GM19238 (cell line): ENCODE measurements around the gene TMEM9.

ENCODE experiments used
- DNase-seq: peaks from one replicate; pipeline ENCODE4 v3.0.0; 2011; ENCODE audit warnings: low spot score; ENCODE audit not compliant: insufficient read length

Gene TMEM9

GRCh38 chr1:201109651-201110050 is 44.6 kb downstream of the TMEM9 start:
- no peak for DNase-seq

GRCh38 chr1:201108614-201109013 is 45.7 kb downstream of the TMEM9 start:
- DNase-seq, result no peak

GRCh38 chr1:201105688-201106087 is 48.6 kb downstream of the TMEM9 start:
- no peak for DNase-seq

- DNase-seq, result no peak
Observed at GRCh38 chr1:201104141-201104540, 50.1 kb downstream of the TMEM9 start.

- no peak for DNase-seq
Observed at GRCh38 chr1:201103666-201104065, 50.6 kb downstream of the TMEM9 start.

GRCh38 chr1:201100169-201100930 is 53.9 kb downstream of the TMEM9 start:
- DNase-seq, result no peak

GRCh38 chr1:201098992-201099677 is 55.1 kb downstream of the TMEM9 start:
- DNase-seq, result no peak

GRCh38 chr1:201096977-201097856 is 57.1 kb downstream of the TMEM9 start:
- DNase-seq, result no peak

GRCh38 chr1:201096041-201096461 is 58.2 kb downstream of the TMEM9 start:
- DNase-seq, result no peak

GRCh38 chr1:201095581-201095980 is 58.7 kb downstream of the TMEM9 start:
- DNase-seq, result no peak

- no peak for DNase-seq
Observed at GRCh38 chr1:201094832-201095231, 59.4 kb downstream of the TMEM9 start.

GRCh38 chr1:201093962-201094361 is 60.3 kb downstream of the TMEM9 start:
- no peak for DNase-seq

- DNase-seq, result no peak
Observed at GRCh38 chr1:201093561-201093960, 60.7 kb downstream of the TMEM9 start.

GRCh38 chr1:201092738-201093137 is 61.5 kb downstream of the TMEM9 start:
- DNase-seq, result no peak

- DNase-seq, result no peak
Observed at GRCh38 chr1:201091256-201091655, 63.0 kb downstream of the TMEM9 start.

- DNase-seq, result no peak
Observed at GRCh38 chr1:201090541-201090940, 63.7 kb downstream of the TMEM9 start.

GRCh38 chr1:201089596-201089995 is 64.7 kb downstream of the TMEM9 start:
- DNase-seq, result no peak

GRCh38 chr1:201088901-201089525 is 65.3 kb downstream of the TMEM9 start:
- no peak for DNase-seq

- no peak for DNase-seq
Observed at GRCh38 chr1:201088395-201088794, 65.9 kb downstream of the TMEM9 start.

- DNase-seq, result peak; percentile 23
Observed at GRCh38 chr1:201085902-201086735, 68.2 kb downstream of the TMEM9 start.
